Neural progenitor cell (in vitro differentiated cells): ENCODE measurements around the gene LRIG2. TPM values are rescaled to one million over a fixed set of nuclear protein-coding genes. Genes with fewer than 3 reads are reported as not detected.

Experiments
- DNase-seq: peaks from one replicate; pipeline ENCODE4 v3.0.0-alpha.2; 2016; ENCODE audit warnings: low spot score
- H2AFZ ChIP-seq: fragments of 200-600 bp; sonication (generic); replicated peaks from 2 replicates; pipeline ENCODE4 v1.6.1; 2016; ENCODE audit warnings: antibody characterized with exemption
- H3F3A ChIP-seq: fragments of 200-600 bp; sonication (generic); 2 replicates; pipeline ENCODE4 v1.6.1; 2016; ENCODE audit warnings: antibody characterized with exemption, low read depth
- H3K27ac ChIP-seq: fragments of 200-600 bp; sonication (generic); 2 replicates; pipeline ENCODE4 v1.5.1; 2016; ENCODE audit warnings: mild to moderate bottlenecking
- H3K27me3 ChIP-seq: fragments of 200-600 bp; sonication (generic); 2 replicates; pipeline ENCODE4 v1.6.1; 2016; ENCODE audit warnings: mild to moderate bottlenecking, moderate library complexity
- H3K36me3 ChIP-seq: fragments of 200-600 bp; sonication (generic); 2 replicates; pipeline ENCODE4 v1.5.1; 2016
- H3K4me1 ChIP-seq: fragments of 200-600 bp; sonication (generic); 2 replicates; pipeline ENCODE4 v1.6.1; 2016; ENCODE audit warnings: mixed run types
- H3K4me2 ChIP-seq: fragments of 200-600 bp; sonication (generic); 2 replicates; pipeline ENCODE4 v1.6.1; 2016
- H3K4me3 ChIP-seq: fragments of 200-600 bp; sonication (generic); 2 replicates; pipeline ENCODE4 v1.5.1; 2016
- H3K79me2 ChIP-seq: fragments of 200-600 bp; sonication (generic); 2 replicates; pipeline ENCODE4 v1.6.1; 2016; ENCODE audit warnings: low read depth
- H3K9ac ChIP-seq: fragments of 200-600 bp; sonication (generic); 2 replicates; pipeline ENCODE4 v1.6.1; 2016
- H3K9me3 ChIP-seq: fragments of 200-600 bp; sonication (generic); 2 replicates; pipeline ENCODE4 v1.5.1; 2016; ENCODE audit warnings: low read depth
- H4K20me1 ChIP-seq: fragments of 200-600 bp; sonication (generic); 2 replicates; pipeline ENCODE4 v1.6.1; 2016; ENCODE audit warnings: low read depth
- H3K27ac Mint-ChIP-seq: 3 replicates; pipeline ENCODE4 v1.8.0; 2021; ENCODE audit warnings: mixed read lengths
- H3K27me3 Mint-ChIP-seq: 2 replicates; pipeline ENCODE4 v1.8.0; 2022; ENCODE audit warnings: low read depth, mild to moderate bottlenecking, inconsistent platforms, moderate library complexity, mixed read lengths; ENCODE audit not compliant: insufficient read depth
- H3K36me3 Mint-ChIP-seq: 3 replicates; pipeline ENCODE4 v1.8.0; 2021; ENCODE audit warnings: mixed read lengths
- H3K4me1 Mint-ChIP-seq: 3 replicates; pipeline ENCODE4 v1.8.0; 2021; ENCODE audit warnings: mixed read lengths
- H3K4me3 Mint-ChIP-seq: 3 replicates; pipeline ENCODE4 v1.8.0; 2021; ENCODE audit warnings: mild to moderate bottlenecking, moderate library complexity, mixed read lengths
- H3K9me3 Mint-ChIP-seq: 3 replicates; pipeline ENCODE4 v1.8.0; 2020; ENCODE audit warnings: mixed read lengths
- EZH2 ChIP-seq: fragments of 200-600 bp; sonication (generic); IDR thresholded peaks from 2 replicates; pipeline ENCODE4 v1.6.1; 2017; ENCODE audit warnings: antibody characterized with exemption, mild to moderate bottlenecking, moderate library complexity
- EZH2phosphoT487 ChIP-seq: fragments of 200-600 bp; sonication (generic); IDR thresholded peaks from 2 replicates; pipeline ENCODE4 v1.6.1; 2017; ENCODE audit warnings: antibody characterized with exemption
- total RNA-seq: library from RNA; depleted of rRNA; stranded (reverse); fragments of >200 nt; gene quantifications from 2 replicates; pipeline ENCODE4 v1.2.3, GENCODE V29; 2015; ENCODE audit warnings: low replicate concordance
- TF ChIP-seq, protein P1 (sequence below): fragments of 200-600 bp; sonication (generic); IDR thresholded peaks from 2 replicates; pipeline ENCODE4 v1.5.1; 2017; ENCODE audit warnings: antibody characterized with exemption, mild to moderate bottlenecking

The LRIG2 gene
- total RNA-seq, 1 donor from 2014 or later: 24.4 TPM

DNA sequence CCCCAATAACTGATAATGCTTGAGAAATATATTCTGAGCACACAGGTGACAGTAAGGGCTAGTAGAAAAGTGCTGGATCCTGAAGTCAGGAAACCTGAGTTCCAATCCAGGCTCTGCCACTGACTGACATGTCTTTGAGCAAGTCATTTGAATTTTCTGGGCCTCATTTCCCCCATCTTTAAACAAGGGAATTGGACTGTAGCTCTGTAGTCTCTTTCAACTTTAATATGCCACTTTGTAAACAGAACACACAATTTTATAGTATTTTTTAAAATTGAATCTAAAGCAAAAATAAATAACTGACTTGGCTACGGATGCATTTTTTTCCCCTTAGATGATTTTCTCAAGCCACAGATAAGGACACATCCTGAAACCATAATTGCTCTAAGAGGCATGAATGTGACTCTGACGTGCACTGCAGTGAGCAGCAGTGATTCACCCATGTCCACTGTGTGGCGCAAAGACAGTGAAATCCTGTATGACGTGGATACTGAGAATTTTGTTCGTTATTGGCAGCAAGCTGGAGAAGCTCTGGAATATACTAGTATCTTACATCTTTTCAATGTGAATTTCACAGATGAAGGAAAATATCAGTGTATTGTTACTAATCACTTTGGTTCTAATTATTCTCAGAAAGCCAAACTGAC, 37.0 kb downstream of the LRIG2 start:
- Histone ChIP-seq H3K79me2 (no peaks in the 10 kb centered on the region), H3K9me3 (no peaks in the 10 kb centered on the region), H2AFZ (no peak overlapping the region), H3K4me1 (no peaks in the 10 kb centered on the region), H3K36me3 (peaks cover 12% of the 10 kb centered on the region), H3K27me3 (no peaks in the 10 kb centered on the region), H3F3A (peaks cover 10% of the 10 kb centered on the region), H4K20me1 (no peaks in the 10 kb centered on the region), H3K27ac (no peak overlapping the region), H3K4me3 (no peak overlapping the region), H3K9ac (no peak overlapping the region), H3K4me2 (no peak overlapping the region)
- no peaks in the 10 kb centered on the region for H3K4me1 Mint-ChIP-seq
- no peaks in the 10 kb centered on the region for H3K27me3 Mint-ChIP-seq
- H3K4me3 Mint-ChIP-seq: no peak overlapping the region
- H3K9me3 Mint-ChIP-seq: no peaks in the 10 kb centered on the region
- H3K36me3 Mint-ChIP-seq: peaks cover 23% of the 10 kb centered on the region
- TF ChIP-seq EZH2: no peak
- TF ChIP-seq, protein P1, sequence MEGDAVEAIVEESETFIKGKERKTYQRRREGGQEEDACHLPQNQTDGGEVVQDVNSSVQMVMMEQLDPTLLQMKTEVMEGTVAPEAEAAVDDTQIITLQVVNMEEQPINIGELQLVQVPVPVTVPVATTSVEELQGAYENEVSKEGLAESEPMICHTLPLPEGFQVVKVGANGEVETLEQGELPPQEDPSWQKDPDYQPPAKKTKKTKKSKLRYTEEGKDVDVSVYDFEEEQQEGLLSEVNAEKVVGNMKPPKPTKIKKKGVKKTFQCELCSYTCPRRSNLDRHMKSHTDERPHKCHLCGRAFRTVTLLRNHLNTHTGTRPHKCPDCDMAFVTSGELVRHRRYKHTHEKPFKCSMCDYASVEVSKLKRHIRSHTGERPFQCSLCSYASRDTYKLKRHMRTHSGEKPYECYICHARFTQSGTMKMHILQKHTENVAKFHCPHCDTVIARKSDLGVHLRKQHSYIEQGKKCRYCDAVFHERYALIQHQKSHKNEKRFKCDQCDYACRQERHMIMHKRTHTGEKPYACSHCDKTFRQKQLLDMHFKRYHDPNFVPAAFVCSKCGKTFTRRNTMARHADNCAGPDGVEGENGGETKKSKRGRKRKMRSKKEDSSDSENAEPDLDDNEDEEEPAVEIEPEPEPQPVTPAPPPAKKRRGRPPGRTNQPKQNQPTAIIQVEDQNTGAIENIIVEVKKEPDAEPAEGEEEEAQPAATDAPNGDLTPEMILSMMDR: no peak
- no peak overlapping the region for H3K27ac Mint-ChIP-seq
- no peak for DNase-seq

DNA sequence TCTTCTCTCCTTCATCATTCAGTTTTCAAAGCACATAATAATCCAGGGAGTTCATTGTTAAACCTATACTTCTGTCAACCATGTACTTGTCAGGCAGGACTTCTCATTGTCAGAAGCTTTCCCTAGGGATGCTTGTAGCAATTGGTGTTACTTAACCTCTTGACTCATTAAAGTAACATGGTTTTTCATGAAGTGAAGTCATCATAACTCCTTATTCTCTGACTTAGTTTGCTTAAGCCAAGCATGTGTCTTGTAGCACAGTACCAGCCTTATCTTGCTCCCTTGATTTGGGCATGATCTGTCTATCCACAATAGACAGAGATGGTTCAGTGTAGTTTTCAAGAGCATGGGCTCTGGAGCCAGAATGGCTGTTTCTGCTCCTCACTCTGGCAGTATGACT, 45.3 kb downstream of the LRIG2 start:
- Mint-ChIP-seq H3K27me3 (no peaks in the 10 kb centered on the region), H3K9me3 (no peaks in the 10 kb centered on the region), H3K4me3 (no peak overlapping the region), H3K4me1 (no peaks in the 10 kb centered on the region), H3K27ac (no peak overlapping the region), H3K36me3 (peaks cover 40% of the 10 kb centered on the region)
- TF ChIP-seq EZH2: no peak
- Histone ChIP-seq H3K4me3 (no peak overlapping the region), H3F3A (no peaks in the 10 kb centered on the region), H4K20me1 (no peaks in the 10 kb centered on the region), H3K4me1 (no peaks in the 10 kb centered on the region), H2AFZ (no peak overlapping the region), H3K27ac (no peak overlapping the region), H3K36me3 (peaks cover 15% of the 10 kb centered on the region), H3K79me2 (no peaks in the 10 kb centered on the region), H3K9ac (no peak overlapping the region), H3K4me2 (no peak overlapping the region), H3K27me3 (no peaks in the 10 kb centered on the region), H3K9me3 (no peaks in the 10 kb centered on the region)
- no peak for DNase-seq

DNA sequence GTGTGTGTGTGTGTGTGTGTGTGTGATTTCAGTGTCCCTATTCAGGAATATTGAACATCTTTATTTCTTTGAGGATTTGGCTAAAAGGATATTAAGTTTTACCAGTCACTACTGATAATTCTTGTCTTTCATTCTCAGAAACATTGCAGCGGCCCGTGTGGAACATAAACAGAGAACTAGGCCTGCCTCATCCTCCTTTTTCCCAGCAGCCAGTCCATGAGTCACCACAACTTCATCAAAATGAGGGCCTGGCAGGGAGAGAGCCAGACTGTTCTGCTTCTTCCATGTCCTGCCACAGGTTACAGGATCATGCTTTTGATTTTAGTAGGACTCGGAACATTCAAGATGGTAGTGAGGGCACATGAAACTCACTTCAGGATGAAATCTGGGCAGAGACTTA, 50.7 kb downstream of the LRIG2 start:
- Mint-ChIP-seq H3K4me3 (no peak overlapping the region), H3K27me3 (no peaks in the 10 kb centered on the region), H3K36me3 (peaks cover 43% of the 10 kb centered on the region), H3K9me3 (no peaks in the 10 kb centered on the region), H3K27ac (no peak overlapping the region), H3K4me1 (no peaks in the 10 kb centered on the region)
- TF ChIP-seq, protein P1: no peak
- TF ChIP-seq EZH2phosphoT487 (no peak), EZH2 (no peak)
- Histone ChIP-seq H3K27me3 (no peaks in the 10 kb centered on the region), H3K4me1 (no peaks in the 10 kb centered on the region), H2AFZ (no peak overlapping the region), H3K4me2 (no peak overlapping the region), H3K9me3 (no peaks in the 10 kb centered on the region), H3K9ac (no peak overlapping the region), H3K4me3 (no peak overlapping the region), H3K79me2 (no peaks in the 10 kb centered on the region), H3K27ac (no peak overlapping the region), H4K20me1 (no peaks in the 10 kb centered on the region), H3F3A (peaks cover 8% of the 10 kb centered on the region), H3K36me3 (peaks cover 16% of the 10 kb centered on the region)
- DNase-seq: no peak

DNA sequence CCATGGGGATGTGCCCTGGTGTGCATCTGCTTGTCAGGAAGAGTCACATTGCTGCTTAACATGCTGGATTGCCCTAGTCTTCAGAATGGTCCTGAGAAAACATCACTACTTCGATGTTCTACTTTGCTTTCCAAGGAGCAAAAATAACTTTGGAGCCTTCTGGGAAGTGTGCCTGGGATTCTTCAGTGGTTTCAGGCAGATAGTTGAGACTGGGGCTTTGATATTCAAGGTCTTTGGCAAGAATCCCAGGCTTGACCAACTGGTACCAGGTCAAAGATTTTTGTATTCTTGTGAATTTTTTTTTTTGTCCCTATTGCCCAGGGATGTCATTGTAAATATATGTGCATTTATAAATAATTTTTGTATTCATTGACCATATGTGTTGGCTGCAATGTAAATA, 51.4 kb downstream of the LRIG2 start:
- Histone ChIP-seq H3F3A (peaks cover 9% of the 10 kb centered on the region), H3K79me2 (no peaks in the 10 kb centered on the region), H4K20me1 (no peaks in the 10 kb centered on the region), H3K4me2 (no peak overlapping the region), H3K27me3 (no peaks in the 10 kb centered on the region), H3K9ac (no peak overlapping the region), H3K4me1 (no peaks in the 10 kb centered on the region), H3K27ac (no peak overlapping the region), H3K9me3 (no peaks in the 10 kb centered on the region), H2AFZ (no peak overlapping the region), H3K4me3 (no peak overlapping the region), H3K36me3 (peaks cover 16% of the 10 kb centered on the region)
- no peak for TF ChIP-seq EZH2
- TF ChIP-seq, protein P1: no peak
- no peak for TF ChIP-seq EZH2phosphoT487
- Mint-ChIP-seq H3K27me3 (no peaks in the 10 kb centered on the region), H3K36me3 (peaks cover 39% of the 10 kb centered on the region), H3K9me3 (no peaks in the 10 kb centered on the region), H3K27ac (no peak overlapping the region), H3K4me1 (no peaks in the 10 kb centered on the region), H3K4me3 (no peak overlapping the region)
- no peak for DNase-seq
